ENCODE results near the gene LRPAP1.

The LRPAP1 gene

DNA sequence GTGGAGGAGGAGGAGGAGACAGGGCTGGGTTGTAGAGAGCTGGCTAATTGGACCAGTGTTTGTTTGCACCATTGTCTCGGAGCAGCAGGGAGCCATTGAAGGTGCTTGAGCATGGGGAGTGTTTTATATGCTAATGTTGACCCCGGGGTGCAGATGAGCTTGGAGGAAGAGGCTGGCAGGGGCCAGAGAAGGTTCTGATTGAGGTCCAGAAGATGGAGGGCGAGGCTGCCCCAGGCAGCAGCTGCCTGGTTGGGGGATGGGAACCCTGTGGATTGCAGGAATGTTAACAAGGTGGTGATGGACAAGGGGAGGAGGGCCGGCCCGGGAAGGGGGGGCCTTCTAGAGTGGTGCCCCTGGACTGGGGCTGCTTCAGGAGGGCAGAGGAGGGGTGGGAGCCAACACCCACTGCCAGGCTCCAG lies 51.1 kb downstream of the LRPAP1 start:
- TF ChIP-seq, protein P1, sequence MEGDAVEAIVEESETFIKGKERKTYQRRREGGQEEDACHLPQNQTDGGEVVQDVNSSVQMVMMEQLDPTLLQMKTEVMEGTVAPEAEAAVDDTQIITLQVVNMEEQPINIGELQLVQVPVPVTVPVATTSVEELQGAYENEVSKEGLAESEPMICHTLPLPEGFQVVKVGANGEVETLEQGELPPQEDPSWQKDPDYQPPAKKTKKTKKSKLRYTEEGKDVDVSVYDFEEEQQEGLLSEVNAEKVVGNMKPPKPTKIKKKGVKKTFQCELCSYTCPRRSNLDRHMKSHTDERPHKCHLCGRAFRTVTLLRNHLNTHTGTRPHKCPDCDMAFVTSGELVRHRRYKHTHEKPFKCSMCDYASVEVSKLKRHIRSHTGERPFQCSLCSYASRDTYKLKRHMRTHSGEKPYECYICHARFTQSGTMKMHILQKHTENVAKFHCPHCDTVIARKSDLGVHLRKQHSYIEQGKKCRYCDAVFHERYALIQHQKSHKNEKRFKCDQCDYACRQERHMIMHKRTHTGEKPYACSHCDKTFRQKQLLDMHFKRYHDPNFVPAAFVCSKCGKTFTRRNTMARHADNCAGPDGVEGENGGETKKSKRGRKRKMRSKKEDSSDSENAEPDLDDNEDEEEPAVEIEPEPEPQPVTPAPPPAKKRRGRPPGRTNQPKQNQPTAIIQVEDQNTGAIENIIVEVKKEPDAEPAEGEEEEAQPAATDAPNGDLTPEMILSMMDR (IDR thresholded peaks at IDR 0.05): no peak
- no peaks in the 10 kb centered on the region for H3K4me1 ChIP-seq (ENCODE audit: control insufficient read depth in 1 of 2, insufficient read depth in 1 of 2, low read depth in 1 of 2, low read length in 1 of 2)
- peaks cover 58% of the 10 kb centered on the region for H3K27me3 ChIP-seq
- no peaks in the 10 kb centered on the region for H3K9me3 ChIP-seq
- H3K36me3 ChIP-seq: no peaks in the 10 kb centered on the region
- H3K4me3 ChIP-seq (ENCODE audit: low read depth in 1 of 2, low read length in 1 of 2): no peak overlapping the region
- H3K27ac ChIP-seq: no peak overlapping the region

DNA sequence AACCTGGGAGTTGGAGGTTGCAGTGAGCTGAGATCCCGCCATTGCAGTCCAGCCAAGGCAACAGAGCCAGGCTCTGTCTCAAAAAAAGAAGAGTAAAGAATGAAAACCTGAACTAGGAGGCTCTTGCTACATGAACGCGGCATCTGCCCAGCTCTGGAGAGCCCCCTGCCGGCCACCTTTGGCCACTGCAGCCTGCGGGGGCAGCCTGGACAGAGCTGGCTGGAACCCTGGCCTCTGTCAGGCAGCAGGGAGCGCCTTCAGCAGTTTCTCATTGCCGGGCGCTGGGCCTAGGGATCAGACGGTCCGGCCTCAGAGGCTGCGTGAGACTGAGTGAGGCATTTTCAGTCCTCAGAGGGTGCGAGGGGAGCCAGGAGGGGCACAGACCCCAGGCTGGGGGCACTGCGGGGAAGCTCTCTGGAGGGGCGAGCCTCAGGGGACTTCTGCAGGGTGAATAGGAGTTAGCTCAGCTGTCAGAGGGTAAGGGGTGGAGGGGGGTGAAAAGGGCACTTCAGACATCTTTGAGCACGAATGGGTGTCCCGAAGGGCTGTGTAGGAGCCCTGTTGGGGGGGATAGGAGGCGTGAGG lies 51.6 kb downstream of the LRPAP1 start:
- Histone ChIP-seq H3K27ac (no peak overlapping the region), H3K4me1 (ENCODE audit: control insufficient read depth in 1 of 2, insufficient read depth in 1 of 2, low read depth in 1 of 2, low read length in 1 of 2) (no peaks in the 10 kb centered on the region), H3K27me3 (peaks cover 53% of the 10 kb centered on the region), H3K9me3 (no peaks in the 10 kb centered on the region), H3K36me3 (no peaks in the 10 kb centered on the region), H3K4me3 (ENCODE audit: low read depth in 1 of 2, low read length in 1 of 2) (no peak overlapping the region)
- TF ChIP-seq, protein P1 (IDR thresholded peaks at IDR 0.05): peak; percentile 93

DNA sequence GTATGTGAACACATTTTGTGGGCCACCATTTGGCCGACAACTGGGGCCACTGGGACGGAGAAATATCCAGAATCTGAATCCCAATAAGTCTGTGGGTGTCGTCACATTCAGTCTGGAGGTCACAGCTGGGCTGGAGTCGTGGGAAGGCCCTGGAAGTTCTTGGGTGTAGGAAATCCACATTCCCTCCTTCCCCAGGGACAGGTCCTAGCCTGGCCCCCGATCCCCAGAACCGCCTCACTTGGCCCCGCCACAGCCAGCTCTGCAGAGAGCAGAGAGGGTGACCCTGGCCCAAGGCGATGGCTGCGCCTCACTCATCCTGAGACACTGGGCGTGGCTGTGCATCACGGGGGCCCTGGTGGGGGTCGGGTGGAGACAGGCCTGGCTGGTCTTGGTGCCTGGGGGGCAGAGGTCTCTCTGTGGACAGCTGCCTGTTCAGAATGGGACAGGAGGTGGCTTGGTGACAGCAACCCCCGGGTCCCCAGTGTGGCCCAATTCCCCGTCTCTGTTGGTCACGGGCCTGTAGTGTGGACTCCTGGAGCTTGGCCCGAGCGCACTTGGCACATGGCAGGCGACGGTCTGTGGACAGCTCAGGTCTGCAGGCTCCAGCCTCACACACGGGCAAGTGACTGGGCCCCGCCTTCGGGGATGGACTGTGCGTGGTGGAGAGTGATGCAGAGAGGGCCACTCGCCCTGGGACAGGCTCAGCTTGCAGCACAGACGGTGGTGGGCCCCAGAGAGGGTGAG lies 52.7 kb downstream of the LRPAP1 start:
- Histone ChIP-seq H3K27ac (no peak overlapping the region), H3K4me3 (ENCODE audit: low read depth in 1 of 2, low read length in 1 of 2) (no peak overlapping the region), H3K4me1 (ENCODE audit: control insufficient read depth in 1 of 2, insufficient read depth in 1 of 2, low read depth in 1 of 2, low read length in 1 of 2) (no peaks in the 10 kb centered on the region), H3K27me3 (peaks cover 43% of the 10 kb centered on the region), H3K36me3 (no peaks in the 10 kb centered on the region), H3K9me3 (no peaks in the 10 kb centered on the region)
- TF ChIP-seq, protein P1 (IDR thresholded peaks at IDR 0.05): no peak

DNA sequence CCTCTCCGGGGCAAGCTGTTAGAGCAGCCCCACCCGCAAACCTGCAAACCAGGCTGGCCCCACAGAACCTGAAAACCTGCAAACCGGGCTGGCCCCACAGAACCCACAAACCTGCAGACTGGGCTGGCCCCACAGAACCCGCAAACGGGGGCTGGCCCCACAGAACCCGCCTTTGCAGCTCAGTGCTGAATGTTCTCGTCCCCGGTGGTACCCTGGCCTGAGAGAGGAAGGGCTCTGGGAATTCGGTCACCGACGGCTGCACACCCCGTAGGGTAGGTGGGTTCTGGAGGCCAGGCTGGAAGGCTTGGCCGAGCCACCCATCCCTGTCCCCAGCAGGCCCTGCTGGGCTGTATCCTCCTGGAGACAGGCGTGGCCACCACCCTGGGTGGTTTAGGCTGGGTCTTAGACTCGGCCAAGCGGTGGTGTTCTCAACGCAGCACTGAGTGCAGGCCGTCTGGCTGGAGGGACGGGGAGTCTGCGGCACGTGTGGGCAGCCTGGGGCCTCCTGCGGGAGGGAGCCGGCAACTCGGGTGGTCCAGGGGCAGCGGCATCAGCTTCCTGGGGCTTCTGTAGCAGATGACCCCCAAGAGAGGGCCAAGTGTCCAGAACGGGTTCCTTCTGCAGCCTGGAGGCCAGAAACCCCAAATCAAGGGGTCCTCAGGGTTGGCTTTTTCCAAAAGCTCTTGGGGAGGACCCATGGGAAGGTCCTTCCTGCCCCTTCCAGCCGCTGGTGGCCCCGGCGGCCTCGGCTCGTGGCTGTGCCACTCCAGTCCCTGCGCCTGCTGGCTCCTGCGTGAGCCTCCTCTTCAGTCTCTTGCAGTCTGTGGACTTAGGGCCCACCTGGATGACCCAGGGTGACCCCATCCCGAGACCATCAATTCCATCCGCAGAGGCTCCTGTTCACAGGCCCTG lies 53.5 kb downstream of the LRPAP1 start:
- H3K27me3 ChIP-seq: peaks cover 34% of the 10 kb centered on the region
- H3K9me3 ChIP-seq: no peaks in the 10 kb centered on the region
- TF ChIP-seq, protein P1 (IDR thresholded peaks at IDR 0.05): no peak
- no peaks in the 10 kb centered on the region for H3K36me3 ChIP-seq
- no peak overlapping the region for H3K4me3 ChIP-seq (ENCODE audit: low read depth in 1 of 2, low read length in 1 of 2)
- no peaks in the 10 kb centered on the region for H3K4me1 ChIP-seq (ENCODE audit: control insufficient read depth in 1 of 2, insufficient read depth in 1 of 2, low read depth in 1 of 2, low read length in 1 of 2)
- no peak overlapping the region for H3K27ac ChIP-seq

DNA sequence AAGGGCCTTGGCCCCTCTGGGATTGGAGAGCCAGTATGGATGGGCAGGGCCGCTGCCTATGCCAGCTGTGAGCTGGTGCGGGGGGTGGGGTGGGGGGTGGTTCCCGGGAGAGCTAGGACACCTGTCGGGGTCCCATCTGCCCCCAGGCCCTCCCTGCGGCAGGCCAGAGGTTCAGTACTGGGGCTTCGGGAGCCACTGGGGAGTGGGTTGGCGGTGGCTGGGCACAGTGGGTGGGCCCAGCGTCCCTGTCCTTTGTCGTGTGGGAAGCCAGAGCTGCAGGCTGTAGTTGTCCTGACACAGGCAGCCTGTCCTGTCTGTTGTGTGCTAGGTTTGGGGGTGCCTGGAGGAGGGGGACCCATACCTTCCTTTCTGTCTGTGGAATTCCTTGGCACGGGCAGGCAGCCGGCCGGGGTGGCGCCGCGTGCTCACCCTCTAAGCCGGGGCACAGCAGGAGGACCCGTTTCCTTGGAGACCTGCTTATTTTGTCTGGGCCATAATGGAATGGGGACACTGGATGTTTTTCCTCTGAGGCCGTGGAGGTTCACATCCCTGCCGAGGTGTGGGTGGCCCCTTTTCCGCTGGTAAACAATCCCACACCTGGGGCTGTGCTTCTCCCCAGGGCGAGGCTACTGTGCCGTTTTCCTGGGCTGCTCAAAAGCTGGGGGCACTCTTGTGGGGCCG lies 54.3 kb downstream of the LRPAP1 start:
- Histone ChIP-seq H3K4me1 (ENCODE audit: control insufficient read depth in 1 of 2, insufficient read depth in 1 of 2, low read depth in 1 of 2, low read length in 1 of 2) (no peaks in the 10 kb centered on the region), H3K36me3 (no peaks in the 10 kb centered on the region), H3K27me3 (peaks cover 26% of the 10 kb centered on the region), H3K9me3 (no peaks in the 10 kb centered on the region), H3K4me3 (ENCODE audit: low read depth in 1 of 2, low read length in 1 of 2) (no peak overlapping the region), H3K27ac (no peak overlapping the region)
- TF ChIP-seq, protein P1 (IDR thresholded peaks at IDR 0.05): no peak
